Neural crest cell (in vitro differentiated cells): ENCODE data around the gene SLC44A4. TPM values are rescaled to one million over a fixed set of nuclear protein-coding genes. Genes with fewer than 3 reads are reported as not detected.
"Not testable (repeated sequence)": the region's sequence is repeated elsewhere in the genome, so short reads cannot be mapped to it uniquely, and the experiment has no call there.

Experiments used
- DNase-seq: peaks from one replicate; pipeline ENCODE4 v3.0.0; 2021; ENCODE audit warnings: low read depth, mixed read lengths, low spot score
- H3K27ac Mint-ChIP-seq: one replicate; pipeline ENCODE4 v1.8.0; 2021; ENCODE audit warnings: mild to moderate bottlenecking, mixed read lengths; ENCODE audit not compliant: unreplicated experiment
- H3K27me3 Mint-ChIP-seq: 2 replicates; pipeline ENCODE4 v1.8.0; 2021; ENCODE audit warnings: low read depth, mild to moderate bottlenecking, mixed read lengths
- H3K36me3 Mint-ChIP-seq: 2 replicates; pipeline ENCODE4 v1.8.0; 2021; ENCODE audit warnings: low read depth, mild to moderate bottlenecking, mixed read lengths
- H3K4me1 Mint-ChIP-seq: 2 replicates; pipeline ENCODE4 v1.8.0; 2021; ENCODE audit warnings: mixed read lengths
- H3K4me3 Mint-ChIP-seq: one replicate; pipeline ENCODE4 v1.8.0; 2021; ENCODE audit warnings: mild to moderate bottlenecking, mixed read lengths
- H3K9me3 Mint-ChIP-seq: 2 replicates; pipeline ENCODE4 v1.8.0; 2021; ENCODE audit warnings: mixed read lengths
- CTCF ChIP-seq: fragments of 200-600 bp; sonication (generic); conservative IDR thresholded peaks from 2 replicates; pipeline ENCODE4 v1.5.0; 2021; ENCODE audit warnings: antibody characterized with exemption, mild to moderate bottlenecking
- total RNA-seq: library from RNA; stranded (reverse); gene quantifications from 2 replicates; pipeline ENCODE4 v1.2.1, GENCODE V29; 2021

SLC44A4 gene
- total RNA-seq, 1 donor from 2014 or later, result 0.84 TPM

DNA sequence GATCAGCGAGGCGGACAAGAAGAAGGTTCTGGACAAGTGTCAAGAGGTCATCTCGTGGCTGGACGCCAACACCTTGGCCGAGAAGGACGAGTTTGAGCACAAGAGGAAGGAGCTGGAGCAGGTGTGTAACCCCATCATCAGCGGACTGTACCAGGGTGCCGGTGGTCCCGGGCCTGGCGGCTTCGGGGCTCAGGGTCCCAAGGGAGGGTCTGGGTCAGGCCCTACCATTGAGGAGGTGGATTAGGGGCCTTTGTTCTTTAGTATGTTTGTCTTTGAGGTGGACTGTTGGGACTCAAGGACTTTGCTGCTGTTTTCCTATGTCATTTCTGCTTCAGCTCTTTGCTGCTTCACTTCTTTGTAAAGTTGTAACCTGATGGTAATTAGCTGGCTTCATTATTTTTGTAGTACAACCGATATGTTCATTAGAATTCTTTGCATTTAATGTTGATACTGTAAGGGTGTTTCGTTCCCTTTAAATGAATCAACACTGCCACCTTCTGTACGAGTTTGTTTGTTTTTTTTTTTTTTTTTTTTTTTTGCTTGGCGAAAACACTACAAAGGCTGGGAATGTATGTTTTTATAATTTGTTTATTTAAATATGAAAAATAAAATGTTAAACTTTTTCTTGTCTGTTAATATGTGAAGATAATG, 49.0 kb downstream of the SLC44A4 start:
- Mint-ChIP-seq H3K27ac (no peak overlapping the region), H3K36me3 (peaks cover 3% of the 10 kb centered on the region), H3K4me3 (peak overlapping the region; percentile 92), H3K27me3 (peaks cover 10% of the 10 kb centered on the region), H3K9me3 (no peaks in the 10 kb centered on the region), H3K4me1 (peaks cover 46% of the 10 kb centered on the region)
- DNase-seq, result no peak
- TF ChIP-seq CTCF, result peak; percentile 73

DNA sequence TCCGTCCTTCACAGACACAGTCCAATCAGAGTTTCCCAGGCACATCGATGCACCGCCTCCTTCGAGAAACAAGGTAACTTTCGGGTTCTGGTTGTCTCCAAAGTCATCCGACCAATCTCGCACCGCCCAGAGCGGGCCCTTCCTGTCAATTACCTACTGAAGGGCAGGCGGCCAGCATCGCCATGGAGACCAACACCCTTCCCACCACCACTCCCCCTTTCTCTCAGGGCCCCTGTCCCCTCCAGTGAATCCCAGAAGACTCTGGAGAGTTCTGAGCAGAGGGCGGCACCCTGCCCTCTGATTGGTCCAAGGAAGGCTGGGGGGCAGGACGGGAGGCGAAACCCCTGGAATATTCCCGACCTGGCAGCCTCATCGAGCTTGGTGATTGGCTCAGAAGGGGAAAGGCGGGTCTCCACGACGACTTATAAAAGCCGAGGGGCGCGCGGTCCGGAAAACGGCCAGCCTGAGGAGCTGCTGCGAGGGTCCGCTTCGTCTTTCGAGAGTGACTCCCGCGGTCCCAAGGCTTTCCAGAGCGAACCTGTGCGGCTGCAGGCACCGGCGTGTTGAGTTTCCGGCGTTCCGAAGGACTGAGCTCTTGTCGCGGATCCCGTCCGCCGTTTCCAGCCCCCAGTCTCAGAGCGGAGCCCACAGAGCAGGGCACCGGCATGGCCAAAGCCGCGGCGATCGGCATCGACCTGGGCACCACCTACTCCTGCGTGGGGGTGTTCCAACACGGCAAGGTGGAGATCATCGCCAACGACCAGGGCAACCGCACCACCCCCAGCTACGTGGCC, 51.3 kb downstream of the SLC44A4 start, which contains the start of gene HSPA1B:
Gene HSPA1B (plus strand): TSS at position 453 of the 794 bp plus-strand sequence. CDS start 213 bp downstream, at position 666.
- Mint-ChIP-seq H3K27me3 (peaks cover 10% of the 10 kb centered on the region), H3K27ac (peak within 1 kb of the TSS; percentile 70), H3K36me3 (peaks cover 2% of the 10 kb centered on the region), H3K4me3 (peak within 1 kb of the TSS; percentile 86), H3K9me3 (no peaks in the 10 kb centered on the region), H3K4me1 (peaks cover 47% of the 10 kb centered on the region)
- TF ChIP-seq CTCF, result no peak
- peak; percentile 93 for DNase-seq

DNA sequence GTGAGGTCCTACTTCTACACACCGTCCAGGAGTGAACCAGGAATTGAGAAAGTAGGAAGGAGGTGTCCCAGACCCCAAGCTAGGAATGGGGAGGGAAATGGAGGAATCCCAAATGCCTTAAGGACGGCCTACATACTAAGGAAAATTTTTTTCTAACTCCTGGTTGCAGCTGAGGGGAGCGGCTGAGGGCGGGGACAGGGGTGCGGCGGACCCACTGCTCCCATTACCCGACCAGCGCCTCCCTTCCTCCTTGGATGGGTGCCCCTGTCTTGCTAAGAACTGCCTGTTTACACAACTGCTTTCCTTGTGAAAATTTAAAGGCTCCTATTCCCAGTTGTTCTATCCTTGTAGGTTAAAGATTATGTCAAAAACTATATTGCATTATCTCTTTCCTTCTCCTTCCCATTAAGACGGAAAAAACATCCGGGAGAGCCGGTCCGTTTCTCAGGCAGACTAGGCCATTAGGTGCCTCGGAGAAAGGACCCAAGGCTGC, 52.0 kb downstream of the SLC44A4 start:
- DNase-seq, result no peak
- peaks cover 10% of the 10 kb centered on the region for H3K27me3 Mint-ChIP-seq
- H3K4me1 Mint-ChIP-seq, result peaks cover 53% of the 10 kb centered on the region
- H3K36me3 Mint-ChIP-seq, result peaks cover 2% of the 10 kb centered on the region
- H3K4me3 Mint-ChIP-seq, result peak overlapping the region; percentile 86
- peak overlapping the region; percentile 67 for H3K27ac Mint-ChIP-seq
- no peaks in the 10 kb centered on the region for H3K9me3 Mint-ChIP-seq
- no peak for TF ChIP-seq CTCF

- no peak overlapping the region for H3K27ac Mint-ChIP-seq
- DNase-seq, result no peak
- peaks cover 58% of the 10 kb centered on the region for H3K4me1 Mint-ChIP-seq
- H3K9me3 Mint-ChIP-seq, result no peaks in the 10 kb centered on the region
- peaks cover 10% of the 10 kb centered on the region for H3K27me3 Mint-ChIP-seq
- H3K4me3 Mint-ChIP-seq, result peak overlapping the region; percentile 76
- H3K36me3 Mint-ChIP-seq, result peaks cover 2% of the 10 kb centered on the region
- TF ChIP-seq CTCF, result no peak
Measured at GRCh38 chr6:31825553-31825952, 53.2 kb downstream of the SLC44A4 start.

DNA sequence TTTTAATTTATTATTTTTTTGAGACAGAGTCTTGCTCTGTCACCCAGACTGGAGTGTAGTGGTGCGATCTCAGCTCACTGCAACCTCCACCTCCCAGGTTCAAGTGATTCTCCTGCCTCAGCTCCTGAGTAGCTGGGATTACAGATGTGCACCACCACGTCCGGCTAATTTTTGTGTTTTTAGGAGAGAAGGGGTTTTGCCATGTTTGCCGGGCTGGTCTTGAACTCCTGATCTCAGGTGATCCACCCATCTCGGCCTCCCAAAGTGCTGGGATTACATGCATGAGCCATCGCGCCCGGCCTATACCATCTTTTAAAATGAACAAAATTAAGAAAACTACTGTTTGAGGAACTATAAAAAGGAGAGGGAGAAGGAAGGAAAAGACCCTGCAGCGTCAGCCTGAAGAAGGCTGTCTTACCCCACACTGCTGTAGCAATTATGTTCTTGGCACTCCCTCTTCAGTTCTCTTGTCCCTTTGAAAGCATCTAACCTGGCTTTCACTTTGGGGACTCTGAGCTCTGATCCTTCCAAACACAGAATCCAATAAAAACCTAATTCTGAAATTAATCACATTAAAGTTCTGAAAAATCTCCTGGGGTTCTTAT, 55.1 kb downstream of the SLC44A4 start:
- H3K36me3 Mint-ChIP-seq, H3K27ac Mint-ChIP-seq, H3K27me3 Mint-ChIP-seq, H3K9me3 Mint-ChIP-seq, DNase-seq: not testable (repeated sequence)
- peaks cover 49% of the 10 kb centered on the region for H3K4me1 Mint-ChIP-seq
- H3K4me3 Mint-ChIP-seq, result peak overlapping the region; percentile 50
